HepG2 (cell line): ENCODE data around the gene ARR3. TPM values are rescaled to one million over a fixed set of nuclear protein-coding genes. Genes with fewer than 3 reads are reported as not detected.

ENCODE experiments used
- ATAC-seq: fragments of 200-7000 bp; cut with Tn5 transposase; 3 replicates; pipeline ENCODE4 v1.9.1; 2020; ENCODE audit warnings: mild to moderate bottlenecking, moderate library complexity
- BruUV-seq: library from RNA; stranded (reverse); fragments of 400-500 nt; replicated peaks from 2 replicates; lab custom pipeline; 2021; lab: Mats Ljungman, UMichigan
- CTCF ChIA-PET: fragments of 300-600 bp; formaldehyde crosslinking; extraction: SDS; loops from one replicate; lab custom pipeline; 2021; ENCODE audit warnings: low total read pairs, inconsistent platforms, low intra/inter-chr PET ratio; lab: Yijun Ruan, JAX
- POLR2A ChIA-PET: fragments of 350-600 bp; sonication (Branson Sonifier 250); formaldehyde crosslinking; loops from one replicate; lab custom pipeline; 2020; ENCODE audit warnings: antibody characterized with exemption, inconsistent platforms; lab: Yijun Ruan, JAX
- DNase-seq: peaks from one replicate; pipeline ENCODE4 v3.0.0-alpha.2; 2015; ENCODE audit warnings: low spot score
- FAIRE-seq: peaks from 3 replicates; lab custom pipeline; 2011; peaks lifted over from hg19 to GRCh38; lab: Jason Lieb, UNC
- H2AFZ ChIP-seq: one replicate; pipeline ENCODE4 v1.6.1; 2011; ENCODE audit warnings: low read length, inconsistent platforms
- H3K27ac ChIP-seq: fragments of 300-600 bp; 3 replicates; pipeline ENCODE4 v1.8.0; 2011; ENCODE audit warnings: mixed run types, mild to moderate bottlenecking, mixed read lengths, low read length, inconsistent platforms; ENCODE audit not compliant: insufficient read depth; ENCODE audit errors: extremely low read length
- H3K27me3 ChIP-seq, 2 experiments: fragments of 200-600 bp in 1 of 2; 2 replicates in 1 of 2; 3 replicates in 1 of 2; pipeline versions ENCODE4 v1.6.0 to v1.8.0; 2011; ENCODE audit warnings: low read length in 2 of 2, mild to moderate bottlenecking in 2 of 2, moderate library complexity in 2 of 2, inconsistent platforms in 1 of 2; ENCODE audit not compliant: insufficient read depth in 2 of 2, control insufficient read depth in 1 of 2
- H3K36me3 ChIP-seq, 2 experiments: fragments of 200-600 bp in 1 of 2; replicated peaks in 1 of 2; 2 replicates in 1 of 2; 3 replicates in 1 of 2; pipeline versions ENCODE4 v1.5.1 to v1.8.0; 2011; ENCODE audit warnings: low read length in 2 of 2, inconsistent platforms in 1 of 2; ENCODE audit not compliant: insufficient read depth in 2 of 2, control insufficient read depth in 1 of 2
- H3K4me1 ChIP-seq: 2 replicates; pipeline ENCODE4 v1.5.1; 2012; ENCODE audit warnings: low read length, inconsistent platforms; ENCODE audit not compliant: insufficient read depth
- H3K4me2 ChIP-seq: 2 replicates; pipeline ENCODE4 v1.6.0; 2011; ENCODE audit warnings: low read depth, low read length, inconsistent platforms
- H3K4me3 ChIP-seq, 3 experiments: fragments of 200-600 bp in 1 of 3; sonication (generic), shearing (Covaris generic) in 1 of 3; replicated peaks in 1 of 3; 2 replicates each; pipeline ENCODE4 v1.5.1; 2011 to 2016; ENCODE audit warnings: low read length in 3 of 3, inconsistent platforms in 2 of 3, low read depth in 2 of 3, mild to moderate bottlenecking in 2 of 3, control low read depth in 1 of 3, mixed read lengths in 1 of 3; ENCODE audit not compliant: insufficient read depth in 1 of 3
- H3K79me2 ChIP-seq: one replicate; pipeline ENCODE4 v1.6.1; 2011; ENCODE audit warnings: low read length, inconsistent platforms; ENCODE audit not compliant: insufficient read depth
- H3K9ac ChIP-seq: 2 replicates; pipeline ENCODE4 v1.6.0; 2011; ENCODE audit warnings: mild to moderate bottlenecking, low read depth, low read length, inconsistent platforms; ENCODE audit not compliant: insufficient read depth
- H3K9me3 ChIP-seq: 2 replicates; pipeline ENCODE4 v1.5.1; 2012; ENCODE audit warnings: mild to moderate bottlenecking, low read length
- H4K20me1 ChIP-seq: 2 replicates; pipeline ENCODE4 v1.6.0; 2011; ENCODE audit warnings: inconsistent platforms, mild to moderate bottlenecking, low read length, moderate library complexity; ENCODE audit not compliant: insufficient read depth
- AHR ChIP-seq: IDR thresholded peaks from 2 replicates; pipeline ENCODE4 v1.6.1; 2018; ENCODE audit warnings: missing genetic modification reagents, missing compliant biosample characterization
- HIC2 ChIP-seq: sonication (generic); formaldehyde crosslinking; IDR thresholded peaks from 2 replicates; pipeline ENCODE4 v1.9.0; 2022; ENCODE audit warnings: low read depth, missing genetic modification reagents
- HMG20B ChIP-seq: conservative IDR thresholded peaks from 2 replicates; pipeline ENCODE4 v1.6.1; 2016; ENCODE audit warnings: missing genetic modification reagents, missing compliant biosample characterization
- NFIC ChIP-seq: IDR thresholded peaks from 2 replicates; pipeline ENCODE4 v1.6.1; 2012; ENCODE audit warnings: mild to moderate bottlenecking, low read length, inconsistent platforms
- ZNF260 ChIP-seq: sonication (generic); formaldehyde crosslinking; IDR thresholded peaks from 2 replicates; pipeline ENCODE4 v1.4.0; 2020; ENCODE audit warnings: missing genetic modification reagents, low read depth, mild to moderate bottlenecking, borderline replicate concordance
- WGBS: methylation state at CpG from one replicate; pipeline ENCODE4 v1.1.6; 2017; ENCODE audit warnings: low lambda C conversion rate; 5-methylcytosine and 5-hydroxymethylcytosine counted together
- in situ Hi-C: cut with HindIII; loops from 2 replicates; pipeline ENCODE4 v1.10.0; 2017; ENCODE audit warnings: low pct_unique_long_range_greater_than_20kb; ENCODE audit not compliant: extremely low pct_ligation_motif_present
- intact Hi-C: fragments of 100-400 bp; cut with micrococcal nuclease; formaldehyde crosslinking; loops from one replicate; pipeline ENCODE4 v1.10.0; 2022; ENCODE audit not compliant: unreplicated experiment
- polyA plus RNA-seq, 8 experiments: library from polyadenylated mRNA; depleted of rRNA in 3 of 8; stranded (reverse) in 7 of 8; unstranded in 1 of 8; fragments of >200 nt; fragmentation: Illumina TruSeq in 4 of 8; extraction: Trizol in 4 of 8; gene quantifications; 2 replicates each; pipeline versions ENCODE4 v1.2.1 to v1.2.3, GENCODE V29; 2011 to 2016; ENCODE audit warnings: low read depth in 4 of 8, missing spikeins in 1 of 8, mixed read lengths in 1 of 8; ENCODE audit not compliant: insufficient read depth in 1 of 8
- total RNA-seq, 5 experiments: library from RNA; depleted of rRNA; stranded (reverse); fragments of >200 nt; fragmentation: Illumina TruSeq; extraction: Trizol; gene quantifications; 2 replicates each; pipeline ENCODE4 v1.2.3, GENCODE V29; 2016; ENCODE audit warnings: low read depth in 1 of 5
- TF ChIP-seq, protein P1 (sequence below): sonication (generic); formaldehyde crosslinking; IDR thresholded peaks from 2 replicates; pipeline ENCODE4 v1.8.0; 2022; ENCODE audit warnings: missing genetic modification reagents, mild to moderate bottlenecking, borderline replicate concordance
- TF ChIP-seq, protein P2 (sequence below), 2 experiments: IDR thresholded peaks; 2 replicates each; pipeline ENCODE4 v1.6.1; 2011 to 2012; ENCODE audit warnings: low read length in 2 of 2, borderline replicate concordance in 1 of 2, low read depth in 1 of 2, mild to moderate bottlenecking in 1 of 2, moderate library complexity in 1 of 2

ARR3 gene
- total and polyA plus RNA-seq, 2 of the 13 experiments (the other 11 are each of a cell fraction or from before 2014, with no cell fraction given), result not detected

GRCh38 chrX:70280573-70280972 lies 12.4 kb downstream of the ARR3 start:
- WGBS, result 72% methylated on average over 3 of the region's 3 CpGs

GRCh38 chrX:70281951-70282350 lies 13.8 kb downstream of the ARR3 start, which contains the start of gene RAB41:
TSS of gene RAB41 (plus strand) at chrX:70282172. CDS start at chrX:70282218, 46 bp downstream.
- in situ Hi-C loops, result no loop called here
- no peak within 1 kb of the TSS for H3K27ac ChIP-seq
- no peaks in the 10 kb centered on the region for H3K36me3 ChIP-seq
- no peaks in the 10 kb centered on the region for H3K27me3 ChIP-seq
- FAIRE-seq (no peak), ATAC-seq (no peak), DNase-seq (no peak)
- no peaks in the 10 kb centered on the region for H4K20me1 ChIP-seq
- TF ChIP-seq HIC2 (no peak), ZNF260 (CRISPR knock-in tag) (no peak), HMG20B (CRISPR knock-in tag) (no peak), NFIC (no peak)
- TF ChIP-seq, protein P1, sequence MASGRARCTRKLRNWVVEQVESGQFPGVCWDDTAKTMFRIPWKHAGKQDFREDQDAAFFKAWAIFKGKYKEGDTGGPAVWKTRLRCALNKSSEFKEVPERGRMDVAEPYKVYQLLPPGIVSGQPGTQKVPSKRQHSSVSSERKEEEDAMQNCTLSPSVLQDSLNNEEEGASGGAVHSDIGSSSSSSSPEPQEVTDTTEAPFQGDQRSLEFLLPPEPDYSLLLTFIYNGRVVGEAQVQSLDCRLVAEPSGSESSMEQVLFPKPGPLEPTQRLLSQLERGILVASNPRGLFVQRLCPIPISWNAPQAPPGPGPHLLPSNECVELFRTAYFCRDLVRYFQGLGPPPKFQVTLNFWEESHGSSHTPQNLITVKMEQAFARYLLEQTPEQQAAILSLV (CRISPR knock-in tag), result no peak
- intact Hi-C loops, result loop anchor here (10.0 kb wide), 1 partner anchor 1007 kb away; no protein-coding TSS in a partner anchor
- H3K79me2 ChIP-seq, result no peaks in the 10 kb centered on the region
- no TSS peak for BruUV-seq
- H3K4me2 ChIP-seq, result no peak within 1 kb of the TSS
- no peak within 1 kb of the TSS for H3K9ac ChIP-seq
- peaks cover 13% of the 10 kb centered on the region for H3K4me1 ChIP-seq
- 98% methylated on average over 14 of the region's 21 CpGs for WGBS
- H3K4me3 ChIP-seq, result no peak within 1 kb of the TSS
- ChIA-PET CTCF (no interaction called here), POLR2A (no interaction called here)
- no peak within 1 kb of the TSS for H2AFZ ChIP-seq
- H3K9me3 ChIP-seq, result no peaks in the 10 kb centered on the region

More at GRCh38 chrX:70280573-70280972, 12.4 kb downstream of the ARR3 start:
- no peaks in the 10 kb centered on the region for H3K79me2 ChIP-seq
- H3K27ac ChIP-seq, result no peak overlapping the region
- FAIRE-seq, result no peak
- H3K4me3 ChIP-seq, result no peak overlapping the region
- ChIA-PET CTCF (no interaction called here), POLR2A (no interaction called here)
- in situ Hi-C loops, result no loop called here
- H3K4me1 ChIP-seq, result peaks cover 13% of the 10 kb centered on the region
- H4K20me1 ChIP-seq, result no peaks in the 10 kb centered on the region
- H3K9ac ChIP-seq, result no peak overlapping the region
- H3K4me2 ChIP-seq, result no peak overlapping the region
- BruUV-seq, result no TSS peak
- H3K9me3 ChIP-seq, result no peaks in the 10 kb centered on the region
- H3K27me3 ChIP-seq, result no peaks in the 10 kb centered on the region
- no peaks in the 10 kb centered on the region for H3K36me3 ChIP-seq
- no peak for DNase-seq
- ATAC-seq, result no peak
- intact Hi-C loops, result loop anchor here (10.0 kb wide), 1 partner anchor 1006 kb away; no protein-coding TSS in a partner anchor
- no peak for TF ChIP-seq AHR (CRISPR knock-in tag)
- TF ChIP-seq, protein P2, sequence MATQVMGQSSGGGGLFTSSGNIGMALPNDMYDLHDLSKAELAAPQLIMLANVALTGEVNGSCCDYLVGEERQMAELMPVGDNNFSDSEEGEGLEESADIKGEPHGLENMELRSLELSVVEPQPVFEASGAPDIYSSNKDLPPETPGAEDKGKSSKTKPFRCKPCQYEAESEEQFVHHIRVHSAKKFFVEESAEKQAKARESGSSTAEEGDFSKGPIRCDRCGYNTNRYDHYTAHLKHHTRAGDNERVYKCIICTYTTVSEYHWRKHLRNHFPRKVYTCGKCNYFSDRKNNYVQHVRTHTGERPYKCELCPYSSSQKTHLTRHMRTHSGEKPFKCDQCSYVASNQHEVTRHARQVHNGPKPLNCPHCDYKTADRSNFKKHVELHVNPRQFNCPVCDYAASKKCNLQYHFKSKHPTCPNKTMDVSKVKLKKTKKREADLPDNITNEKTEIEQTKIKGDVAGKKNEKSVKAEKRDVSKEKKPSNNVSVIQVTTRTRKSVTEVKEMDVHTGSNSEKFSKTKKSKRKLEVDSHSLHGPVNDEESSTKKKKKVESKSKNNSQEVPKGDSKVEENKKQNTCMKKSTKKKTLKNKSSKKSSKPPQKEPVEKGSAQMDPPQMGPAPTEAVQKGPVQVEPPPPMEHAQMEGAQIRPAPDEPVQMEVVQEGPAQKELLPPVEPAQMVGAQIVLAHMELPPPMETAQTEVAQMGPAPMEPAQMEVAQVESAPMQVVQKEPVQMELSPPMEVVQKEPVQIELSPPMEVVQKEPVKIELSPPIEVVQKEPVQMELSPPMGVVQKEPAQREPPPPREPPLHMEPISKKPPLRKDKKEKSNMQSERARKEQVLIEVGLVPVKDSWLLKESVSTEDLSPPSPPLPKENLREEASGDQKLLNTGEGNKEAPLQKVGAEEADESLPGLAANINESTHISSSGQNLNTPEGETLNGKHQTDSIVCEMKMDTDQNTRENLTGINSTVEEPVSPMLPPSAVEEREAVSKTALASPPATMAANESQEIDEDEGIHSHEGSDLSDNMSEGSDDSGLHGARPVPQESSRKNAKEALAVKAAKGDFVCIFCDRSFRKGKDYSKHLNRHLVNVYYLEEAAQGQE (IDR thresholded peaks at IDR 0.05; ENCODE audit: borderline replicate concordance in 1 of 2, low read depth in 1 of 2, low read length in 2 of 2), result peak in 1 of 2 experiments; percentile 25; a peak in 1 of 4 replicates
- no peak overlapping the region for H2AFZ ChIP-seq
